Endothelial cell (in vitro differentiated cells): Measurements from ENCODE around the gene EME2. TPM values are rescaled to one million over a fixed set of nuclear protein-coding genes. Genes with fewer than 3 reads are reported as not detected.

ENCODE experiments used
- DNase-seq: peaks from one replicate; pipeline ENCODE4 v3.0.0; 2021; ENCODE audit warnings: low spot score
- H3K27ac Mint-ChIP-seq: one replicate; pipeline ENCODE4 v1.8.0; 2021; ENCODE audit warnings: mixed read lengths, inconsistent platforms; ENCODE audit not compliant: unreplicated experiment
- H3K27me3 Mint-ChIP-seq: one replicate; pipeline ENCODE4 v1.8.0; 2021; ENCODE audit warnings: mild to moderate bottlenecking, moderate library complexity, mixed read lengths, inconsistent platforms; ENCODE audit not compliant: unreplicated experiment
- H3K36me3 Mint-ChIP-seq: one replicate; pipeline ENCODE4 v1.8.0; 2021; ENCODE audit warnings: mild to moderate bottlenecking, low read depth, mixed read lengths, inconsistent platforms; ENCODE audit not compliant: unreplicated experiment
- H3K4me1 Mint-ChIP-seq: one replicate; pipeline ENCODE4 v1.8.0; 2021; ENCODE audit warnings: mild to moderate bottlenecking, mixed read lengths, inconsistent platforms; ENCODE audit not compliant: unreplicated experiment
- H3K4me3 Mint-ChIP-seq: one replicate; pipeline ENCODE4 v1.8.0; 2021; ENCODE audit warnings: mild to moderate bottlenecking, mixed read lengths, inconsistent platforms; ENCODE audit not compliant: unreplicated experiment
- H3K9me3 Mint-ChIP-seq: one replicate; pipeline ENCODE4 v1.8.0; 2021; ENCODE audit warnings: mixed read lengths, inconsistent platforms; ENCODE audit not compliant: unreplicated experiment
- total RNA-seq: library from RNA; stranded (reverse); fragmentation: NEBNext Ultra II Directional; extraction: Animal tissue kit (Norgen Biotek cat#: 25700); gene quantifications from one replicate; pipeline ENCODE4 v1.2.1, GENCODE V29; 2021; ENCODE audit not compliant: unreplicated experiment
- TF ChIP-seq, protein P1 (sequence below): fragments of 200-600 bp; sonication (generic); IDR thresholded peaks from one replicate; pipeline ENCODE4 v1.5.0; 2021; ENCODE audit warnings: antibody characterized with exemption; ENCODE audit not compliant: unreplicated experiment

Gene EME2
- total RNA-seq, 1 donor from 2014 or later = 25.4 TPM

DNA sequence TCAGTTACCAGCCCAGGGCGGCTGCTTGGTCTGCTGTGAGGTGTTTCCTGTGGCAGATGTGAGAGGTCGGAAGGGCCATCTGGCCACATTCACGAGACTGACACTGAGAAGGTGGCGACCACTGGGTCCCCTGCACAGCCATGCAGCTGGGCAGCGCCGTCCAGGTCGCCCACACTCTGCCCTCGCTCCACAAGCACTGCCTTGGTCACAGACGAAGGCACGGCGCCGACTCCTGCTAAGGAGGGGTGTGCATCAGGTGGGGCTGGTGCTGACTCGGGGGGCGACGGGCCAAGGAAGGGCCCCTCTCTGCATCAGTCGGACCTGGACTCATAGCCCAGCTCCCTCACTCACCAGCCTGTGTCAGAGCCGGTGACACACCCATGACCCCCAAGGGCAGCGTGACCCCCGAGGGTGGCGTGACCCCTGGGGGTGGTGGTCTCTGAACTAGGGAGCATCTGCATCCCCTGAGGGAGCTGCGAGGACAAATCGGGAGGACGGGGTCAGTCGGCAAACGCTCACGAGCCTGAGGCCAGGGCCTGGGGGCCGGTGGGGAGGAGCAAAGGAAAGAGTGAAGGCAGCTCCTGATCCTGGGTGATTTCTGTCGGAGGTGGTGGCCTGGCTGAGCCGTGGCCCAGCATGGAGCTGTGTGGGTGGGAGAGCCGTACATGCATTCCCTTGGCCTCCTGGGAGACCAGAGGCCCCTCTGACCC is 31.7 kb upstream of the EME2 start:
- H3K4me1 Mint-ChIP-seq = peaks cover 2% of the 10 kb centered on the region
- no peak for DNase-seq

DNA sequence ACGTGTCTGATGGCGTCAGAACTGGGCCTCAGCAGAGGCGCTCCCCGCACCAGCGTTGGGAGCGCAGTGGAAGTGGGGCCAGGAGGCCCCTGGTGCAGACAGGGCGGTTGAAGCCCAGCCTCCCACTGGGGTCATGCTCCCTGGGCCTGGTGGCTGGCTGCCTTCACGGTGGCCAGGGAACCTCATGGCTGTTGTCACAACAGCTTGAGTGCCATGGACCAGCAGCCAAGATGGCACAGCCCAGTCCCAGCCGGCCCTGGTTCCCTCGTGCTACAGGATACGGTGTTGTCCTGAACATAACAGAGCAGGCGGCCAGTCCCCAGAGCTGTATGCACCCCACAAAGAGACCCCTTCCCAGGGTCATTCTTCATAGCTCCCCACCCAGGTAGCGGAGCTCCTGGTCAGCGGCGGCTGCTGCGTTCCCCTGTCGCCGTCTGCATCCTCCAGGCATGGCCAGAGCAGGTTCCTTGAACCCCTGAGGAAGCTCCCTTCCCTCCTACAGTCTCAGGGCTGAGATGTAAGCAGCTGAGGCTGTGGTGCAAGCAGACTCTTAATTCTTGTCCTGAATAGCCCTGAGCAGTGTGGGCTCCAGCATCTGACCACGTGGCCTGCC is 31.0 kb upstream of the EME2 start:
- no peak overlapping the region for H3K4me3 Mint-ChIP-seq
- no peak for DNase-seq

More for the DNA sequence above, 31.7 kb upstream of the EME2 start:
- peaks cover 9% of the 10 kb centered on the region for H3K36me3 Mint-ChIP-seq
- no peak overlapping the region for H3K27ac Mint-ChIP-seq
- H3K4me3 Mint-ChIP-seq = peak overlapping the region; percentile 7
- H3K9me3 Mint-ChIP-seq = no peaks in the 10 kb centered on the region
- TF ChIP-seq, protein P1, sequence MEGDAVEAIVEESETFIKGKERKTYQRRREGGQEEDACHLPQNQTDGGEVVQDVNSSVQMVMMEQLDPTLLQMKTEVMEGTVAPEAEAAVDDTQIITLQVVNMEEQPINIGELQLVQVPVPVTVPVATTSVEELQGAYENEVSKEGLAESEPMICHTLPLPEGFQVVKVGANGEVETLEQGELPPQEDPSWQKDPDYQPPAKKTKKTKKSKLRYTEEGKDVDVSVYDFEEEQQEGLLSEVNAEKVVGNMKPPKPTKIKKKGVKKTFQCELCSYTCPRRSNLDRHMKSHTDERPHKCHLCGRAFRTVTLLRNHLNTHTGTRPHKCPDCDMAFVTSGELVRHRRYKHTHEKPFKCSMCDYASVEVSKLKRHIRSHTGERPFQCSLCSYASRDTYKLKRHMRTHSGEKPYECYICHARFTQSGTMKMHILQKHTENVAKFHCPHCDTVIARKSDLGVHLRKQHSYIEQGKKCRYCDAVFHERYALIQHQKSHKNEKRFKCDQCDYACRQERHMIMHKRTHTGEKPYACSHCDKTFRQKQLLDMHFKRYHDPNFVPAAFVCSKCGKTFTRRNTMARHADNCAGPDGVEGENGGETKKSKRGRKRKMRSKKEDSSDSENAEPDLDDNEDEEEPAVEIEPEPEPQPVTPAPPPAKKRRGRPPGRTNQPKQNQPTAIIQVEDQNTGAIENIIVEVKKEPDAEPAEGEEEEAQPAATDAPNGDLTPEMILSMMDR = no peak
- H3K27me3 Mint-ChIP-seq = peaks cover 2% of the 10 kb centered on the region

DNA sequence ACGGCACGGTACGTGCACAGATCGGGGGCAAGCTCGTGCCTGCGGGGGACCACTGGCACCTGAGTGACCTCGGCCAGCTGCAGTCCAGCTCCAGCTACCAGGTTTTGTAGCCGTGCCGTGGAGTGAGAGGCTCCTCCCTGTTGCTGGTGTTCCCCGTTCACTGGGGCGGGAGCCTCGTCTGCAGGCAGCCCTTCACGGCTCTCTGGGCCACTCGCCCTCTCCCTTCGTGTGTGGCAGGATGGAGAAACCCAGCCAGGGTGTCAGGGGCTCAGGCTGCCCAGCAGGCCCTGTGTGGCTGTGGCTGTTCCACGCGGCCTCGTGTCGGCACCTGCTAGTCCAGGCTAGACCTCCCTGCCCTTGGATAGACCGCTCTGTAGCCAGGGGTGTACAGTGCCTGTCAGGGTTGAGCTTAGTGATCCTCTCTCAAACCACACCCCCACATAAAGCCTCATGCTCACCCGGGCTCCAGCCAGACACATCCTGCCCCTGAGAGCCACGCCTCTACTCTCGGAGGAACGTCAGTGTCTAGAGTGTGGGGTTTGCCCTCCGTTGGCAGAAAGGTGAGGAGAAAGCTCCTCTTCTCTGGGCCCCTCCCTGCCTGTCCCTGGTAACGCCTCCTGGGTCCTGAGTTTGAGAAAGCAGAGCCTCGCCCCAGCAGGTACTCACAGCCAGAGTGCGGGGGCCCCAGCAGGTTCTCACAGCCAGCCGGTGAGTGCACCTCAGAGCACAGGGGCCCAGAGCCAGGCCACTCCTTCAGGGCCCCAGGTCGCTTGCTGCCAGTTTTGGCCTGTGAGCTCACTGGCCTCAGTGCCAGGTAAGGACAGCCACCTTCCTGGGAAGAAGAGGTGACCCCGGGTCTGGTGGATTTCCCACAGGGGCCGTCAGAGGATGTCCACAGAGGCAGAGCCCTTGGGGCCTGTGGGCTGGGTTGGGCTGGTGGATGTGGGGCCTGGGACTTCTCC is 29.0 kb upstream of the EME2 start:
- H3K27ac Mint-ChIP-seq = no peak overlapping the region
- H3K27me3 Mint-ChIP-seq = peaks cover 5% of the 10 kb centered on the region
- TF ChIP-seq, protein P1 = no peak
- H3K4me1 Mint-ChIP-seq = peaks cover 2% of the 10 kb centered on the region
- no peaks in the 10 kb centered on the region for H3K9me3 Mint-ChIP-seq
- DNase-seq = no peak
- peaks cover 9% of the 10 kb centered on the region for H3K36me3 Mint-ChIP-seq
- no peak overlapping the region for H3K4me3 Mint-ChIP-seq

More for the DNA sequence above, 31.0 kb upstream of the EME2 start:
- Mint-ChIP-seq H3K27ac (no peak overlapping the region), H3K9me3 (no peaks in the 10 kb centered on the region), H3K4me1 (peaks cover 2% of the 10 kb centered on the region), H3K27me3 (peaks cover 2% of the 10 kb centered on the region), H3K36me3 (peaks cover 9% of the 10 kb centered on the region)
- TF ChIP-seq, protein P1 = no peak

DNA sequence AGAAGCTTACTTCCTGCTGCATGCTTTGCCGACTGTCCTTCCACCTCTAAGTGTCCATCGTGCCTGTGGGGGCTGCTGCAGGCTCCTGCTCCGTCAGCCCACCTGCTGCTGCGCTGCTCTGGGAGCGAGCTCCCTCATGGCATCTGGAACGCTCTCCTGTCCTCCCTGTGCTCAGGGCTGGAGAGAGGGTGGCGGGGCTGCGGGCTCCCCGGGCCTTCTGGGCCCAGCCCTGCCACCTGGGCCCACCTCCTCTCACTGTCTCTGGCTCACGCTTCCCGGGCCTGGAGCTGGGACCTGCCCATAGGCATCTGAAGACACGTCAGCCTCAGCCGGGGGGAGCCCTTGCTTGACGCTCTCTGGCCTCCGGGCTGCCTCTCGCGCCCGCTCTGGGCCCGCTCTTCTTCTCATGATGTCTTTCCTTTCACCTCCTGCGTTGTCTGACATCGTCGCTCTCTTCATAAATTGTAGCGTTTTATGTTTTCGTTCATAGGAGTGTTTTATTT is 28.2 kb upstream of the EME2 start:
- Mint-ChIP-seq H3K9me3 (no peaks in the 10 kb centered on the region), H3K4me1 (peaks cover 2% of the 10 kb centered on the region), H3K4me3 (peak overlapping the region; percentile 76), H3K36me3 (peaks cover 9% of the 10 kb centered on the region), H3K27me3 (peaks cover 5% of the 10 kb centered on the region), H3K27ac (peak overlapping the region; percentile 16)
- no peak for DNase-seq
- TF ChIP-seq, protein P1 = no peak
